H4 (cell line): ENCODE results near the gene MUC15. TPM values are rescaled to one million over a fixed set of nuclear protein-coding genes. Genes with fewer than 3 reads are reported as not detected.
"Not testable (repeated sequence)": the region's sequence is repeated elsewhere in the genome, so short reads cannot be mapped to it uniquely, and the experiment has no call there.

Experiments used
- DNase-seq: peaks from one replicate; pipeline ENCODE4 v3.0.0-alpha.2; 2015; ENCODE audit warnings: low spot score
- total RNA-seq: library from RNA; depleted of rRNA; stranded (reverse); fragments of >200 nt; shearing (Covaris generic); gene quantifications from 2 replicates; pipeline ENCODE4 v1.2.3, GENCODE V29; 2014; rRNA removed

The MUC15 gene
- total RNA-seq, result 5.9 and 9.3 TPM in 2 replicates

DNA sequence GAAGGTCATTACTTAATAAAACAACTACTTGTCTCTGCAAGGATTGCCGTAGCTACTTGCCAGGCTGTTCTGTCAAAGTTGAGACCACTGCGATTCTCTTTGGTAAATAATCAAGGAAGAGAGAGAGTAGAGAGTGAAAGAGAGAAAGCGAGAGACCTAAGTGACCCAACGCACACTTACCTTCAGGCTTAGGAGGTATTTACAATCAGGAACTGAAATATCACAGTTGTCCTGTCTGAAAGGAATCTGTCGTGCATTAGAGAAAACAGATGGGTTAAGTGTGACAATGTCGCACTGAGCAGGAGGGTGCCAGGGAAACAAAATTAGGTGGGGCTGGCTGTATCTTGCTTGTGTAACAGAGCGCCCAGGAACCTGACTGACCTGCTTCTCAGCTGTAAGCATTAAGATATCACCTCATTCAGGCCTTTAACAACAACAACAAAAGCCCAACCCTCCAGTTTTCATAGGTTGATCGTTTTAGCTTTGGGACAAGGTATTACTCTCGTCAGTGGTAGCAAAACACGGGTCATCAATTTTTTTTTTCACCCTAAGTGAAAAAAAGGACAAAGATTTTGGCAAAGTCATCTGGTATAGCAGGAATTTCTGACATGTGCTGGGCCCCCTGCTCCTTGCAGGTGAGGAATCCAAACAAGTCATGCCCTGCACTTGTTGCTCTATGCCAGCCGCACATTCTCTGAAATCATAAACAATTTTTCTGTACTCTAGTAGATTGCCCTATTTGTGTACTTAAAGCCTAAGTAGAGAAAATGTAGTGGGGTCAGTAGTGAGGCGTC lies at the start of gene MUC15:
TSS of gene MUC15 (minus strand) at position 403 of the 794 bp plus-strand sequence. CDS start 5,169 bp downstream, outside the sequence.
- no peak for DNase-seq

GRCh38 chr11:26621132-26621531 lies 49.1 kb upstream of the MUC15 start:
- peak; percentile 20 for DNase-seq

DNA sequence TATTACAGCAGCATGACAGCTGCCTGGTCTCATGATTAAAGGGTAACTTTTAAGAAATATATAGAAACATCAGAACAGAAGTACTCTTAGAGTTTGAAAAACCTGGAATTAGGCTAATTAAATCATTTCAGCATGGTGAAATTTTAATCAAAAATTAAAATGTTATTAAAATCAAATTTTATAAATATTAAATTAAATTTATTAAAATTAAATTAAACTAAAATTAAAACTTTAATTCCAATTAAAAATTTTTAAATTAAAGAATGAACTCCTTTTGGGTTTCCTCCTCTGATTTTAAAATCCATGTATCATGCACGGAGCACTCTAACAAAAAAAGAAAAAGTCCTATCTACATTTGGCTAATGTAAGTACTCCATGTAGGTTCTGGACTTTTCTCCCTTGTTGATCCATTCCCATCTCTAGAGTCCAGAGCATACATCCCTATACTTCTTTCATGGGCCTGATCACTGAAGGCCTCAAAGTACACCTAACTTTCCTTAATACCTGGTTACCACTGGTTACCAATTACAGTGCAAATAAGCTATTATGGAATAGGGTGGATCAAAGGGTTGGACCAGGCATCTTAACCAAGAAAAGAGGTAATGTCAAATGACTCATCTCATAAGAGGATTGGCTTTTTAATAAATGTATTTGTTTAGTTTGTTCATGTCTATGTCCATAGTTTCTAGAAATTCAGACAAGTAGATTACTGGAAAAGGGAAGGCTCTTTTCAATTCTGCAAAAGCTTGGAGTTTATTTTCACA lies 48.4 kb upstream of the MUC15 start:
- DNase-seq, result no peak

GRCh38 chr11:26618441-26618840 lies 46.4 kb upstream of the MUC15 start:
- no peak for DNase-seq

- DNase-seq, result no peak
These were observed 41.7 kb upstream of the MUC15 start for GRCh38 chr11:26613759-26614158.

GRCh38 chr11:26608507-26609146 lies 36.6 kb upstream of the MUC15 start:
- no peak for DNase-seq

DNA sequence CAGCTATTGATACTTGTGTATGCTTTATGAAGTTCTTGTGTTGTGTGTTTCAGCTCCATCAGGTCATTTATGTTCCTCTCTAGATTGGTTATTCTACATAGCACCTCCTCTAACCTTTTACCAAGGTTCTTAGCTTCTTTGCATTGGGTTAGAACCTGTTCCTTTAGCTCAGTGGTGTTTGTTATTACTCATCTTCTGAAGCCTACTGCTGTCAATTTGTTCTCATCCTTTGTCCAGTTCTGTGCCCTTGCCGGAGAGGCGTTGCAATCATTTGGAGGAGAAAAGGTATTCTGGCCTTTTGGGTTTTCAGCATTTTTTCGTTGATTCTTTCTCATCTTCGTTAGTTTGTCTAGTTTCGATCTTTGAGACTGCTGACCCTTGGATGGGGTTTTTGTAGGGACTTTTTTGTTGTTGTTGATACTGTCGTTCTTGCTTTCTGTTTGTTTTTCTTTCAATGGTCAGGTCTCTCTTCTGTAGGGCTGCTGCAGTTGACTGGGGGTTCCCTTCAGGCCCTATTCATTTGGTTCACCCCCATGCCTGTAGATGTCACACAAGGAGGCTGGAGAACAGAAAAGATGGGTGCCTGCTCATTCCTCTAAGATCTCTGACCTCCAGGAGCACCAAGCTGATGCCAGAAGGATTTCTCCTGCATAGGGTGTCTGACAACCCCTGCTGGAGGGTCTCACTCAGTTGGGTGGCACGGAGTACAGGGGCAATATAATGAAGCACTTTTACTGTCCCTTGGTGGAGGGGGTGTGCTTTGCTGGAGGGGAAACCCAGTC lies 35.9 kb upstream of the MUC15 start:
- no peak for DNase-seq

GRCh38 chr11:26599876-26600434 lies 27.9 kb upstream of the MUC15 start:
- DNase-seq, result no peak

DNA sequence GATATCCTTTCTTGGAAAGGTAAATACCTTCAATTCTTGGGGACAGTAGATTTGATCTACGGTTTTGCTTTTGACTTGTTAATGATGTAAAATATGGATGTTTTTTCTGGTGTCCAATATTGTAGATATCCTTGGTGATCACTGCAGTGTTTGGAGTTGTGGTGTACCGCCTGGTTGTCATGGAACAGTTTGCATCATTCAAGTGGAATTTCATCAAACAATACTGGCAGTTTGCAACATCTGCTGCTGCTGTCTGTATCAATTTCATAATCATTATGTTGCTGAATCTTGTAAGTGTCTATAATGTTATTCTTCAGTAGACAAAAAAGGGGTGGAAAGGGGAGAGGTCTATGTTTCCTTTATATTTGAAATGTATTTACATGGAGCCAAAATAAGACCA lies 27.4 kb upstream of the MUC15 start:
- DNase-seq, result peak; percentile 31

- no peak for DNase-seq
These were observed 25.8 kb upstream of the MUC15 start for GRCh38 chr11:26597899-26598298.

GRCh38 chr11:26597049-26597689 lies 25.1 kb upstream of the MUC15 start:
- DNase-seq, result peak; percentile 31

DNA sequence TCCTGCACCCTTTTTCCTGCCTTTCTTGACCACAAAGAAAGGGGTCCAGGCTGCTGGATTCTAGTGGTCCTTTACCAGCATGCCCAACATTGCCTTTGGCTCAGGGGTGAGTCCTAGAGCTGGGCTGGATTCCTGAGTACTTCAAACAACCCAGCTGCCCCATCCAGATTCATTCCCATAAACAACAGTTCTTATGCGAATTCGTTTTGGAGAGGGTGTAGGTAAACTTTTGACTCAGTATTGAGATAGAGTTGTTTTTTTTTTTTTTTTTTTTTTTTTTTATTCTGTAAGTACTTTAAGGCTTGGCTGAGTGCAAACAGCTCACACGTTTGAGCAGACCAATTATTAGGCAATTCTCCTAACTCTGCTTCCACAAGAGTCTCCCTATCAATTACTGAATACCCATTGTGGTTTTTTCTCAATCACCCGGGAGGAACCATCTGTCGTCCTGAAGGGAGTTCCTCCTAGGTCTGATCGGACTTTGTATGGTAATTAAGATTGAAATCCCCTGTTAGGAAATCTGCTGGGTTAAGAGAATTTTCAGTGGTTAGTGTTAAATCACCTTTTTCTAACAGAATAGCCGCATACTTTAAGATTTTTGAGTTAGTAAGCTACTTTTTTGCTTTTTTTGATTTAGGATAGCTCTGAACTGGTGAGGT lies 23.3 kb upstream of the MUC15 start:
- not testable (repeated sequence) for DNase-seq

- no peak for DNase-seq
These were observed 21.6 kb upstream of the MUC15 start for GRCh38 chr11:26593691-26594090.

DNA sequence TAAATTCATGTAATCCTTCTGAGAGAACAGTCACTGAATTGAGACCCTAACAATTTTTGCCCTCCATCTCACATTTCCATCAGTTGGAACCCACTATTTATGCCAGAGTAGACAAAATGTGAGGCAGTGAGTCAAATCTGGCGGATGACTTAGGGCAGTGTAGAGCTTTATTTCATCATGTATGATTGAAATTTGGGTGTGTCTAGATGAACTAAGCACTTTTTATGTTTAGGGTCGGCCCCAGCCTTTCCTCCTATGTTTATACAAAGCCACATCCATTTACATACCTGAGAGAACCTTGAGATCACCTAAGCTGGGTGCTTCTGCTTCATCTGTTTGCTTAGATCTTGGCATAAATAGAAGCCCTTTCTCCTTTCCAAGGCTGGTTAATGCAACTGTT lies 15.0 kb upstream of the MUC15 start:
- no peak for DNase-seq

DNA sequence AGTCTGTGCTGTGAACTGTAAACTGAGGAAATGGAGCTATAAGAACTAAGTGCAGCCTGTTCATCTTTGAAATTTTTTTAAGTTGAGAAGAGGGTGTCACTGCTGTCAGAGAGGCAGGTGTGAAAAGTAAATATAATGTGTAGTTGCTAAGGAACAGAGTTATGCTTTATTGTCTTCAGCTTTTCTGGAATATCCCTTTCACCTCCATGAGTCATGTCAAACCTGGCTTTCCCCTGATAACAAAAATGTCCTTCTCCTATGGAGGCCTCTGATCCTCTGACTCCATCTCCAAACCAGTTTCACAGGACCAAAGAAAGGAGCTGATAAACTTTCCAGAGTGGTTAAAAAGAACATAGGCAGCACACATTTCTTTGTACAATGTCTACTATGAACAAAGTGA lies 12.8 kb upstream of the MUC15 start:
- no peak for DNase-seq

GRCh38 chr11:26583550-26583949 lies 11.5 kb upstream of the MUC15 start:
- peak; percentile 56 for DNase-seq

GRCh38 chr11:26580929-26581328 lies 8.9 kb upstream of the MUC15 start:
- DNase-seq, result no peak

DNA sequence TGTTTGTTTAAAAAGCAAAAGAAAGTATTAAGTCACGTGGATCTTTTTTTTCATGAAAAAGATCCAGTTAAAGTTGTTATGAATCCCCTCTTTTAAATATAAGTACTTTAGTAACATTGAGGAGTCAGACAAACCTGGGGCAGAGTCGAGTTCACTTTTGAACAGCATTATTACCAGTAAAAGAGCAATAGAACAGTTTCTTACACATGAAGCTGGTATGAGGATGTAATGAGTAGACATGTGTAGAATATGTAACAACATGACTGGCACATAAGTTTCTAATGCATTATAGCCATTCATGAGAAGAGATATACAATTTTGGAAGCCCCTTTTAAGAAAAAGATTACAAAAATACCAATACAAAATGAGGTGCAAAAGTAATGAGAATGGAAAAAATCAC lies 7.6 kb upstream of the MUC15 start:
- DNase-seq, result no peak

GRCh38 chr11:26578998-26579661 lies 7.1 kb upstream of the MUC15 start:
- DNase-seq, result no peak

- DNase-seq, result no peak
These were observed 3.9 kb upstream of the MUC15 start for GRCh38 chr11:26575946-26576345.
